Coronary artery (tissue), 2 donors: ENCODE data around the gene RGCC.

Source experiments
- DNase-seq: peaks from one replicate; pipeline ENCODE4 v3.0.0-alpha.2; 2017; ENCODE audit warnings: low spot score
- H3K27ac ChIP-seq, 2 donors: fragments of 200-600 bp; sonication (generic); one replicate each; pipeline ENCODE4 v1.5.1; 2016 to 2019
- H3K4me3 ChIP-seq: fragments of 200-600 bp; sonication (generic); 2 replicates; pipeline ENCODE4 v1.5.1; 2016; ENCODE audit warnings: mild to moderate bottlenecking, moderate library complexity
- TF ChIP-seq, protein P1 (sequence below): fragments of 200-600 bp; sonication (generic); IDR thresholded peaks from one replicate; pipeline ENCODE4 v1.5.1; 2019; ENCODE audit warnings: antibody characterized with exemption

Gene RGCC, protein sequence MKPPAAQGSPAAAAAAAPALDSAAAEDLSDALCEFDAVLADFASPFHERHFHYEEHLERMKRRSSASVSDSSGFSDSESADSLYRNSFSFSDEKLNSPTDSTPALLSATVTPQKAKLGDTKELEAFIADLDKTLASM

DNA sequence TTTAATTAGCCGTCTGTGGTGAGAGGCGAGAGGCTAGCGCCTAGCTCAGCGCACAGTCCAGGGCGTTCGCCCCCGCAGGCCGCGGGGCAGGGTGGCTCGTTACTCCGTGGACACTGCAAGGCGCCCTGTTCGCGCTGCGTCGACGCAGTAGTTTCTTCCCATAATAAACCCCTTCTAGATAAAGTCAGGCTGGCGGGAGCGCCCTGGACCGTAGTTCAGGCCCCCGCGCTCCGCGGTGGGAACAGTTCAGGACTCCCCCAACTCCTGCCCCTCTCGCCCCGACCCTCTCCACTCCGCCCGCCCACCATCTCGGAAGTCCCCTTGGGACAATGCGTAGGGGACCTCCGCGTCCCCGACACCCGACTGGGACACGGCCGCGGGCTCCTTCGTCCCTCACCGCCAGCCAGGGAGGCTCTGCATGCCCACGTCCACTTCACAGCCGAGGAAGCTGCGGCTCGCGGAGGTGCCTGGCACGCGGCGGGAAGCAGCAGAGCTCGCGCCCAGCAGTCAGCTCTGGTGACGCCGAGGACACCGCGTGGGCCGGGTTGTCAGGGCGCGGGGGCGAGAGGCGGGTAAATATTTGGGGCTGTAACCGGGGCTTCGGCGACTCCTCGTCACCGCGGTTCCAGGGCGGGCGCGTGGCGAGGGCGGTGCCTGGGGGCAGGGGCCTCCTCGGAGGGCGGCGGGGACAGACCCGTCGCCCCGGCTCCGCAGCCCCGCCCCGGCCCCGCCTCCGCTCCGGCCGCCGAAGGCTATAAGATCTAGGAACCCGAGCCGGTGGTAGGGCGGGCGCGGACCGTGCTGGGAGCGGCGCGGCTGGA is at the start of gene RGCC:
Gene RGCC, plus strand, starts transcription at position 783 of the 821 bp plus-strand sequence. CDS start 158 bp downstream, outside the sequence.
- peak within 1 kb of the TSS; percentile 33 to 67 for H3K27ac ChIP-seq
- TF ChIP-seq, protein P1, sequence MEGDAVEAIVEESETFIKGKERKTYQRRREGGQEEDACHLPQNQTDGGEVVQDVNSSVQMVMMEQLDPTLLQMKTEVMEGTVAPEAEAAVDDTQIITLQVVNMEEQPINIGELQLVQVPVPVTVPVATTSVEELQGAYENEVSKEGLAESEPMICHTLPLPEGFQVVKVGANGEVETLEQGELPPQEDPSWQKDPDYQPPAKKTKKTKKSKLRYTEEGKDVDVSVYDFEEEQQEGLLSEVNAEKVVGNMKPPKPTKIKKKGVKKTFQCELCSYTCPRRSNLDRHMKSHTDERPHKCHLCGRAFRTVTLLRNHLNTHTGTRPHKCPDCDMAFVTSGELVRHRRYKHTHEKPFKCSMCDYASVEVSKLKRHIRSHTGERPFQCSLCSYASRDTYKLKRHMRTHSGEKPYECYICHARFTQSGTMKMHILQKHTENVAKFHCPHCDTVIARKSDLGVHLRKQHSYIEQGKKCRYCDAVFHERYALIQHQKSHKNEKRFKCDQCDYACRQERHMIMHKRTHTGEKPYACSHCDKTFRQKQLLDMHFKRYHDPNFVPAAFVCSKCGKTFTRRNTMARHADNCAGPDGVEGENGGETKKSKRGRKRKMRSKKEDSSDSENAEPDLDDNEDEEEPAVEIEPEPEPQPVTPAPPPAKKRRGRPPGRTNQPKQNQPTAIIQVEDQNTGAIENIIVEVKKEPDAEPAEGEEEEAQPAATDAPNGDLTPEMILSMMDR = no peak
- DNase-seq = peak; percentile 83
- H3K4me3 ChIP-seq = peak within 1 kb of the TSS; percentile 80

DNA sequence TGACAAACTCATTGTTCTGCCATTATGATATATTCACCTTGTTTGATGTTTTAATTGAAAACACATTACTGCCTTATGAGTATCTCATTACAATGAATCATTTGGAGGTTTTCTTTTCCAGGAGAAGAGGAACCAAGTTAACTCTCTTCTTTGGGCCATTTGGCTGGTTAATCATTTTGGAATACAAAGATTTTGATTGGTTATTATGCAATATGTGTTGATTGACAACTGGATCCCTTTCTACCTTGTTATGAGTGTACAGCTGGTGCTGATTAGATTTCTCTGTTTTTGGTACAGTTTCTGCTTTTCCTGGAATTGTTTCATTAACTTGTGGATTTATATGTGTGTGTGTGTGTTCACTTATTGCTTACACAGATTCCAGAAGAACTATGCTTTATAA is 49.2 kb upstream of the RGCC start:
- DNase-seq = no peak
- Histone ChIP-seq H3K4me3 (no peak overlapping the region), H3K27ac (no peak overlapping the region)
- TF ChIP-seq, protein P1 = no peak

DNA sequence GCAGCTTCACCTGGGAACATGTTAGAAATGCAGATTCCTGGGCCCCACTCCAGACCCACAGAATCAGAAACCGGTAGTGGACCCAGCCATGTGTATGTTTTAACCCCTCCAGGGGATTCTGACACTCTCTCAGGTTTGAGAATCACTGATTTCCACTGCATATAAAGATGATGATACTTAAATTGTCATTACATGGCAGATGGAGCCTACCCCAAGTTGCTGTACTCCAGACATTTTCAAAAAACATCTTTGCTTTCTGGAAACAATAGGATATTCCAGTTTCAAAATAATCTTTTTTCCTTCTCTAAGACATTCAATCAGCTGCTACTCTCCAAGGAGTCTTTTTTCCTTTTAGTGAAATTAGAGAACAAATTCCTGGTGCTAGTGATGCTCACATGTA is 48.6 kb upstream of the RGCC start:
- no peak overlapping the region for H3K4me3 ChIP-seq
- DNase-seq = no peak
- TF ChIP-seq, protein P1 = no peak
- H3K27ac ChIP-seq = no peak overlapping the region

DNA sequence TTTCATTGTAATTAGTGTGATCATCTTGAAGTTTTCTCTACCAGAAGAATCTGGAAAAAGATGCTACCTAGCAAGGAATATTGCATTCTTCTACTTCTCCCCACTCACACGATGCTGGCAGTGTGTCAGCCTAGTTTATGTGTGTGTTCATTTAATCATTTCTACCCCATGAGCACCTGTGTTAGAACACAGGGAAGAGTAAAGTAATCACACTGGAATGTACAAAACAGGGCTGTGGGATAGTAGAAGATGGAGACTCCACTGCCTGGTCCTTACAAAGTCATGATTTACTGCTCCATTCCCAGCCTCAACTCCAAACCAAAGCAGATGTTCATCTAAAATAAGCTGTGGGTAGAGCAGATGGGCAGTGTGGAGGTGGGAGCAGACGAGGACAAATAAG is 47.7 kb upstream of the RGCC start:
- TF ChIP-seq, protein P1 = no peak
- no peak overlapping the region for H3K4me3 ChIP-seq
- no peak overlapping the region for H3K27ac ChIP-seq
- no peak for DNase-seq

DNA sequence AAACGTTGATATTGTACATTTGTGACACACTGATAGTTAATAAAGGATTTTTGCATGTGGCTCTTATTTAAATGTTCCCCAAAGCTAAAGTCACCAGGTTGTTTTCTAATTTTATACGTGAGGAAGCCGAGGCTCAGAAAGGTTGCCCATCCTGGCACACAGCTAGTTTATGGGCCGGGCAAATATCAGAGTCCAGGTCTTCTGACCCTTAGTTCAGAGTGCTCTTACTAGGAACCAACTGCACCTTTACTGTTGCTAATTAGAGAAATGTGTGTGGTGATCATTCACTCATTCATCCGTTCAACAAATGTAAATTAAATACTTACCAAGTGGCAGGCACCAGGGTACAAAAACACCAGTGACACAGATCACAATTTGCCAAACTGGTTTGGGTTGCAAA is 46.3 kb upstream of the RGCC start:
- TF ChIP-seq, protein P1 = no peak
- Histone ChIP-seq H3K27ac (no peak overlapping the region), H3K4me3 (no peak overlapping the region)
- DNase-seq = no peak

DNA sequence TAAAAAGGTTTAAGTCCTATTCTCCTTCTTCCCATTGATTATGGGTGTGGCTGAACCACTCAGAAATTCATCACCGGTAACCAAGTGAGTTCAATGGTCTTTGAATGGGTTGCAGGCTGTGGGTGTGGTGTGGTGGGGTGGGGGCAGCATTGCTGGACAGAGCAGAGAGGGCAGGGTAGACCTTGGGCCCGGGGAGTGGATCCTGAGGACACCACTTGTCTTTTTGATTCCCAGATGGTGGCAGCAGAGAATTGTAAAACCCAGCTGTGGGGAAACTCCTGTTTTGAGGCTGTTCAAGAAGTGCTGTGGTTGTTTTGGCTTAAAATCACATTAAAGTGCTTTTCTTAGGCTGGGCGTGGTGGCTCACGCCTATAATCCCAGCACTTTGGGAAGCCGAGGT is 45.8 kb upstream of the RGCC start:
- TF ChIP-seq, protein P1 = no peak
- no peak for DNase-seq
- Histone ChIP-seq H3K27ac (no peak overlapping the region), H3K4me3 (no peak overlapping the region)

DNA sequence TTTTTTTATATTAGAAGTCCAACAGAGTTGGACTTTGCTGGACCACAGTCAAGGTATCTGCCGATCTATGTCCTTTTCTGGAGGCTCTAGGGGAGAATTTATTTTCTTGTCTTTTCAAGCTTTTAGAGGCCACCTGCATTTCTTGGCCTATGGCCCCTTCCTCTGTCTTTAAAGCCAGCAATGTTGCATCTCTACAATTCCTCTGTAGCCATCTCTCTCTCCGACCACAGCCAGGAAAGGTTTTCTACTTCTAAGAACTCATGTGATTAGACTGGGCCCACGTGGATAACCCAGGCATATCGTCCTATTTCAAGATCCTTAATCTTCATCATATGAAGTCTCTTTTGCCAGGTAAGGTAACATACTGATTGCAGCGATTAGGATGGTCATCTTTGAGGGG is 43.5 kb upstream of the RGCC start:
- TF ChIP-seq, protein P1 = no peak
- DNase-seq = no peak
- Histone ChIP-seq H3K4me3 (no peak overlapping the region), H3K27ac (no peak overlapping the region)
